ENCODE results near the gene SORCS3. TPM values are rescaled to one million over a fixed set of nuclear protein-coding genes. Genes with fewer than 3 reads are reported as not detected.

SORCS3 gene
- total RNA-seq, 3 donors from 2014 or later (not counting 1 experiment from before 2014, with no cell fraction given) = 0.05 to 0.09 TPM; not detected in 1

DNA sequence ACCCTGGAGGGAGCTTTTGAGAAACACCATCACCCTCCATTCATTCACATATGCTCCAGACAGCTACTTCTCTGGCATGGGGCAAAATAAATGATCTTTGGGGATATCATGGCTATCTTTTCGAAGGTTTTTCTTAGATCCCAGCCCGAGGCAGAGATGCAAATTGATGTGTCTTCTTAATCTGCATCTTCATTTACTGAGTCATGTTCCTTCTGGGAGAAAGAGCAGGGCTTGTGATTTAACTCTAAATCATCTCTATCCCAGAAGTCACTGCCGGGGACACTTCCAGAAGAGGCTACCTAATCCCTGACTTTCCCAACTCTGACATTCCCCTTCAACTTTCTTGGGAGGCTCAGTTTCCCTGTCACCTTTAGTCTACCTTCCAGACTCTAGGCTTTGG lies 90.1 kb downstream of the SORCS3 start:
- H3K36me3 Mint-ChIP-seq = no peaks in the 10 kb centered on the region
- Histone ChIP-seq H3K27ac (ENCODE audit: low read length) (no peak overlapping the region), H3K4me1 (ENCODE audit: control insufficient read depth, insufficient read depth, low read length) (no peaks in the 10 kb centered on the region), H3K9me3 (ENCODE audit: control insufficient read depth, insufficient read depth, low read length) (no peaks in the 10 kb centered on the region), H3K27me3 (ENCODE audit: control insufficient read depth, insufficient read depth, low read length) (no peaks in the 10 kb centered on the region), H3K4me3 (ENCODE audit: low read length) (no peak overlapping the region), H3K36me3 (ENCODE audit: control insufficient read depth, insufficient read depth, low read length) (no peaks in the 10 kb centered on the region)
- H3K4me1 Mint-ChIP-seq = no peaks in the 10 kb centered on the region
- intact Hi-C loops (cut with micrococcal nuclease) = no loop called here
- H3K27me3 Mint-ChIP-seq (ENCODE audit: low read depth in 2 of 2) = peaks cover 15 to 31% of the 10 kb centered on the region in 2 donors
- no peak overlapping the region for H3K4me3 Mint-ChIP-seq
- ATAC-seq = no peak
- DNase-seq = no peak
- WGBS (ENCODE audit: insufficient coverage) = 78% methylated on average over 3 of the region's 3 CpGs
- H3K9me3 Mint-ChIP-seq = no peaks in the 10 kb centered on the region
- TF ChIP-seq, protein P1, sequence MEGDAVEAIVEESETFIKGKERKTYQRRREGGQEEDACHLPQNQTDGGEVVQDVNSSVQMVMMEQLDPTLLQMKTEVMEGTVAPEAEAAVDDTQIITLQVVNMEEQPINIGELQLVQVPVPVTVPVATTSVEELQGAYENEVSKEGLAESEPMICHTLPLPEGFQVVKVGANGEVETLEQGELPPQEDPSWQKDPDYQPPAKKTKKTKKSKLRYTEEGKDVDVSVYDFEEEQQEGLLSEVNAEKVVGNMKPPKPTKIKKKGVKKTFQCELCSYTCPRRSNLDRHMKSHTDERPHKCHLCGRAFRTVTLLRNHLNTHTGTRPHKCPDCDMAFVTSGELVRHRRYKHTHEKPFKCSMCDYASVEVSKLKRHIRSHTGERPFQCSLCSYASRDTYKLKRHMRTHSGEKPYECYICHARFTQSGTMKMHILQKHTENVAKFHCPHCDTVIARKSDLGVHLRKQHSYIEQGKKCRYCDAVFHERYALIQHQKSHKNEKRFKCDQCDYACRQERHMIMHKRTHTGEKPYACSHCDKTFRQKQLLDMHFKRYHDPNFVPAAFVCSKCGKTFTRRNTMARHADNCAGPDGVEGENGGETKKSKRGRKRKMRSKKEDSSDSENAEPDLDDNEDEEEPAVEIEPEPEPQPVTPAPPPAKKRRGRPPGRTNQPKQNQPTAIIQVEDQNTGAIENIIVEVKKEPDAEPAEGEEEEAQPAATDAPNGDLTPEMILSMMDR (IDR thresholded peaks at IDR 0.05) = no peak
- no peak overlapping the region for H3K27ac Mint-ChIP-seq

DNA sequence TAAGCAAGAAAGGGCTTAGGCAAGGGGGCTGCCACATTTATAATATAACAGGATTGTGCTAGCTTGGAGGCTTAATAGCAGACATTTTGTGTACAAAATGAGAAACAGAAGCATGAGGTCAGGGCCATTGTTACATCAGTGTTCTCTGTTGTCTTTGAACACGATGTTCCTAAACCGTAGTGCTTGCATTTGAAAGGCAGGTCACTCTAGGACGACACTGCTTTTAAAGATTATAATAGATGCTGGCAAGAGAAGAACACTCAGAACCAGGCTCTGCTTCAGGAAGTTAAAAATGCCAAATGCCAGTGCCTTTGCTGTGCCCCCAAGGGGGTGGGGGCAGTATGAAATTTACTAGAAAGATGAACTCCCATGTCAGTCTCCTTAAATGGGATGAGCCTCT lies 91.1 kb downstream of the SORCS3 start:
- no peaks in the 10 kb centered on the region for H3K27me3 ChIP-seq (ENCODE audit: control insufficient read depth, insufficient read depth, low read length)
- no peak for DNase-seq
- Mint-ChIP-seq H3K27me3 (ENCODE audit: low read depth in 2 of 2) (peaks cover 12 to 33% of the 10 kb centered on the region in 2 donors), H3K27ac (no peak overlapping the region), H3K36me3 (no peaks in the 10 kb centered on the region), H3K9me3 (no peaks in the 10 kb centered on the region), H3K4me1 (no peaks in the 10 kb centered on the region), H3K4me3 (no peak overlapping the region)
- WGBS (ENCODE audit: insufficient coverage) = 71% methylated on average over 3 of the region's 3 CpGs
- intact Hi-C loops (cut with micrococcal nuclease) = no loop called here
- no peak overlapping the region for H3K27ac ChIP-seq (ENCODE audit: low read length)
- TF ChIP-seq, protein P1 (IDR thresholded peaks at IDR 0.05) = no peak
- no peaks in the 10 kb centered on the region for H3K36me3 ChIP-seq (ENCODE audit: control insufficient read depth, insufficient read depth, low read length)
- H3K9me3 ChIP-seq (ENCODE audit: control insufficient read depth, insufficient read depth, low read length) = no peaks in the 10 kb centered on the region
- no peak overlapping the region for H3K4me3 ChIP-seq (ENCODE audit: low read length)
- H3K4me1 ChIP-seq (ENCODE audit: control insufficient read depth, insufficient read depth, low read length) = no peaks in the 10 kb centered on the region
- ATAC-seq = no peak

DNA sequence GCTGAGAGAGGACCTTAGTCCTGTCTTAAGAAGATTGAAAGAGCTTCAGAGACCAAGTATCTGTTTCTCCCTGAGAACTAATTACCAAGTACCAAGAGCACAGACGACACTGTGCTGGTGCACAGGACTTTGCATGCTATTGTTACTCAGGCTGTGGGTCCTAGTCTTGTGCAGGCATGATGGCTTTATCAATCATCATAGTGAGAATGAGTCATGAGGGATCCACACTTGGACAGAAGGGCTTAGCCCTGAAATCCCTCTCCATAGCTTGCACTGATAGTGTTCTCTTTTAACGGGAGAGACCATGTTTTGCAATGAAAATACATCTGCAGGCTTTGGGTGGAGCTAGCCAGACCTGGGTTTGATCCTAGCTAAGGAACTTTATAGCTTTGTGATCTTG lies 93.3 kb downstream of the SORCS3 start:
- Histone ChIP-seq H3K27me3 (ENCODE audit: control insufficient read depth, insufficient read depth, low read length) (no peaks in the 10 kb centered on the region), H3K4me3 (ENCODE audit: low read length) (no peak overlapping the region), H3K4me1 (ENCODE audit: control insufficient read depth, insufficient read depth, low read length) (no peaks in the 10 kb centered on the region), H3K9me3 (ENCODE audit: control insufficient read depth, insufficient read depth, low read length) (no peaks in the 10 kb centered on the region), H3K36me3 (ENCODE audit: control insufficient read depth, insufficient read depth, low read length) (no peaks in the 10 kb centered on the region), H3K27ac (ENCODE audit: low read length) (no peak overlapping the region)
- intact Hi-C loops (cut with micrococcal nuclease) = no loop called here
- no peak overlapping the region for H3K27ac Mint-ChIP-seq
- H3K9me3 Mint-ChIP-seq = no peaks in the 10 kb centered on the region
- no peaks in the 10 kb centered on the region for H3K4me1 Mint-ChIP-seq
- DNase-seq = no peak
- H3K27me3 Mint-ChIP-seq (ENCODE audit: low read depth in 2 of 2) = peaks cover 7 to 25% of the 10 kb centered on the region in 2 donors
- ATAC-seq = no peak
- no peak overlapping the region for H3K4me3 Mint-ChIP-seq
- WGBS (ENCODE audit: insufficient coverage) = 62% methylated on average over 2 of the region's 2 CpGs
- H3K36me3 Mint-ChIP-seq = no peaks in the 10 kb centered on the region
- TF ChIP-seq, protein P1 (IDR thresholded peaks at IDR 0.05) = no peak

DNA sequence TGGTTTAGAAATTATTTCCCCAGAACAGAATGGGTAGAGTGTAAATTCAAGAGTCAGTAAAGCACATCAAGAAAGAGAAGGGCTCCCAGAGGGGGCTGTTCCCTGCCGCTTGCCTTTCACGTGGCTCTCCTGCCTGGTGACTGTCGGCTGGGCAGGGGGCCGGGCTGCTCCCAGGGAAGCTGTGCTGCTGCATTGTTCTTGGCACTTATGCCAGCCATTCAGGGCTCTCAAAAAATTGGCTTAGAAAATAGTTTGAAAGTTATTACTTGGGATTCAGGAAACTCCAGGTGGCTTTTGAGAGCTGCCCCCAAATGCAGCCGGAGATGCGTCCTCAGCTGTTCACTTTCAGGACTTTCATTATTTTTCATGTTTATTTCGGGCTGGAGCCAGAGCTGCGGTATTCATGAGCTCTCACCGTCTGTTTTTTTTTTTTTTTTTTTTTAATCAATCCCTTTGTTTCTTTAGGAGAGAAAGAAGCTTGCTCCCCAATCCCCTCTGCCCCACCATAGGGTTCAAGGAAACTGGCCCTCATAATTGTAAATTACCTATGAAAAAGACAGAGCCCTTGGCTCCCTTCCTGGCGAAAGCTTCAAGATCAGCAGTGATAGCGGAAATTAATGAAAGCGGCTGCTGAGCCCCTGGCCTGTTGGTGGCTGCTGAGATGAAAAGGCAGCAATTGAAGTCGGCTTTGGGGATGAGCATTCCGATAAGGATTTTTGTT lies 94.1 kb downstream of the SORCS3 start:
- H3K27me3 Mint-ChIP-seq (ENCODE audit: low read depth in 2 of 2) = peaks cover 7 to 25% of the 10 kb centered on the region in 2 donors

More for the DNA sequence above, 94.1 kb downstream of the SORCS3 start:
- TF ChIP-seq, protein P1 (IDR thresholded peaks at IDR 0.05) = no peak
- Histone ChIP-seq H3K27ac (ENCODE audit: low read length) (no peak overlapping the region), H3K9me3 (ENCODE audit: control insufficient read depth, insufficient read depth, low read length) (no peaks in the 10 kb centered on the region), H3K4me1 (ENCODE audit: control insufficient read depth, insufficient read depth, low read length) (no peaks in the 10 kb centered on the region), H3K27me3 (ENCODE audit: control insufficient read depth, insufficient read depth, low read length) (no peaks in the 10 kb centered on the region), H3K4me3 (ENCODE audit: low read length) (no peak overlapping the region), H3K36me3 (ENCODE audit: control insufficient read depth, insufficient read depth, low read length) (no peaks in the 10 kb centered on the region)
- no peak overlapping the region for H3K4me3 Mint-ChIP-seq
- intact Hi-C loops (cut with micrococcal nuclease) = no loop called here
- no peaks in the 10 kb centered on the region for H3K9me3 Mint-ChIP-seq
- H3K4me1 Mint-ChIP-seq = no peaks in the 10 kb centered on the region
- WGBS (ENCODE audit: insufficient coverage) = 50% methylated on average over 13 of the region's 14 CpGs
- ATAC-seq = no peak
- DNase-seq = no peak
- no peak overlapping the region for H3K27ac Mint-ChIP-seq
- no peaks in the 10 kb centered on the region for H3K36me3 Mint-ChIP-seq

All from natural killer cell (primary cell).